Epidermal melanocyte (primary cell): ENCODE data around the gene KCNA2.

Experiments
- DNase-seq: peaks from one replicate; pipeline ENCODE4 v3.0.0; 2011; ENCODE audit warnings: low spot score; ENCODE audit not compliant: insufficient read length

The KCNA2 gene

DNA sequence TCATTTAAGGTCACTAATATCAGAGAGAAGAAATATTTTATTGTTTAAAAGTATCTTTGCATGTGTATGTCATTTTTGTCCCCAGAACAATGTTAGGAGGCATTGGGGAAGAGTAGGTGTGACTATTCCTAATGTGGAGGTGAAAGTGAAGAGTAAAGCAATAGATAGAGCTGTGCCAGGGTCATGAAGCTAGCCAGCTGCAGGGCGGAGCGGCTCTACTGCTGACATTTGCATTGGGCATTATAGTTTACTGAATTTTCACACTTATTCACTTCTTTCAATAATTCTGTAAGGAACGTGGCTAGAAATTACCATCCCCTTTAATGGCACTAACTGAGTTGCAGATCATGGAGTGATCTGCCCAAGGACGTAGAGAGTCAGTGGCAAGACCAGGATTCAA is 35.3 kb downstream of the KCNA2 start:
- no peak for DNase-seq

- no peak for DNase-seq
Observed at GRCh38 chr1:110570307-110570706, 35.9 kb downstream of the KCNA2 start.

DNA sequence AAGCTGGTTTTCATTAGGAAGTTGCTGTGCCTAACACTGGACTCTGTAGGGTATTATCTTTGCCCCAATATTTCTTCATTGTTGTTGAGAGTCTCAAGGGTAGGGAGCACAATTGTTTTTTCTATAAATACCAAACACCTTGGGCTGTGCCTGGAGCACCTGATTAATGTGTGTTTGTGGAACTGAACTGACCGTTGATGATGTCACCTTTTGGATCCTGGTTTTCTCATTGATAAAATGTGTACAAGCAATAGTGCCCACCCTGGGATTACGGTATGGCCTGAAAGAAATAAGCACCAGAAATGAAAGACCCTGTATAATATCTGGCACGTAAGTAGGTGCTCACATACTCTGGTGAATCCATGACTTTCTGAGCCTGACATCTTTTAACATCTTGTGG is 39.3 kb downstream of the KCNA2 start:
- no peak for DNase-seq

DNA sequence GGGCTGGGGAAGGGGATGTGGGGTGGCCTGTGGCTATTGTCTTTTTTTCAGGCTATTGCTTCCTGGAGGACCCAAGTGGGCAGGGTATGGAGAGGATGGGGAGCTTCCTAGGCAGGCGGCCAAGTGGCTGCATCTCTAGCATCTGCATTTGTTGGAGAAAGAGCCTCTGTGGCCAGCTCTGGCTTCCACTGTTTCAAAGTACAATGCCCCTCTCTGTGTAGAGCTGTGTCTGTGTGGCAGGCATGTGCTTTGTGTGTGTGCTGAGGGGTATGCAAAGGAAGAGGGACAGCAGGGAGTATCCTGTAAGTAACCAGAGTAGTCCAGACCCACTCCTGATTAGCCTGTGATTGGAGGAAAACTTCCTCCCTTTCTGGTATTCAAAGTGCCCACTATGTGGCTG is 40.6 kb downstream of the KCNA2 start:
- no peak for DNase-seq

DNA sequence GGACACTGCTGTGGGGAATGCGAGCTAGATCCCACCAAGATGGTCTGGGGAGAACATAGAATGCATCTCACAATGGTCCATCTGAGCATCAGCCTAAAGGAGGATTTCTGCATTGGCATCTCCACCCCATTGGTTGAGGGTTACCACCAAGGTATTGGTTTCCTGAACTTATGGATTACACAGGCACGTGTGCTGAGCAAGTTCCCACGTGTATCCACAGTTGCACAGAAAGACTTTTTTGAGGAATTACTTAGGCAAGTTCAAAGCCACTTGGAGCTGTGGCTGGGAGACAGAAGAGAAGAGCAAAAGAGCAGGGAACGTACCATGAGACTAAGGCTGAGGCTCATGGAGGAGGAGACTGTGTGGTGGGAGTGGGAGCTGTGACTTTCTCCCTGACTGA is 43.1 kb downstream of the KCNA2 start:
- DNase-seq, result no peak

GRCh38 chr1:110561596-110561995 is 44.6 kb downstream of the KCNA2 start:
- no peak for DNase-seq

DNA sequence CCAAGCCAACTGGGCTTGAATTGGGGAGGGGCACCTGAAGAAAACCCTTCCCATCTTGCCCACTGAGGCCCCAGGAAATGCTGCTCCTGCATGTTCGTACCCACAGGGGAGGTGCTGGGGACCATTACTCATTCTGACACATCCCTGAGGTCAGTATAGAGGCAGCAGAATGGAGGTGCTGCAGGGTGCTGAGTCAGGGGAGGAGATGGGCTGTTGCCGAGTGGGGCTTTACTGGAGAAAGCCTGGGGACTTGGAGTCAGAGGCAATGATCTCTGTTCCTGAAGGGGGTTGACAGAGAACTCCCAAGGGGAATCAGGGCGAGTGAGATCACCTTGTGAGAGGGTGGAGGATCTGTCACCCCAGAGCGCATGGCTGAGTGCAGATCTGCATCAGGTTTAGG is 47.0 kb downstream of the KCNA2 start:
- no peak for DNase-seq

- DNase-seq, result no peak
Observed at GRCh38 chr1:110557481-110557880, 48.7 kb downstream of the KCNA2 start.

DNA sequence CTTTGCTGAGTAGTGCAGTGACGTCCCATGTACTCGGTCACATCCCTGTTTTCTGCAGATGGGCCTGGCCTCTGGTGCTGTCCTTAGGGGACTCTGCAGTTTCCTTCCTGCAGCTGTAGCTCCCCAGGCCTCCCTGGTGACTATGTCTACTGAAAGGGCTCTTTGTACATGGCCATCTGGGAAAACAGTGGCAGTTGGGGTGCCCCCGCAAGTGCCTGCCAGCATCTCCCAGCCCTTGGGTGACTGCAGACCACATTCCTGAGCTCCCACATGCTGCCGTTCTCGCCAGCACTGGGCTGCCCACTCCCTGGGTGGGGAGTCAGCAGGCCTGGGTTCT is 49.7 kb downstream of the KCNA2 start:
- DNase-seq, result peak; percentile 51

DNA sequence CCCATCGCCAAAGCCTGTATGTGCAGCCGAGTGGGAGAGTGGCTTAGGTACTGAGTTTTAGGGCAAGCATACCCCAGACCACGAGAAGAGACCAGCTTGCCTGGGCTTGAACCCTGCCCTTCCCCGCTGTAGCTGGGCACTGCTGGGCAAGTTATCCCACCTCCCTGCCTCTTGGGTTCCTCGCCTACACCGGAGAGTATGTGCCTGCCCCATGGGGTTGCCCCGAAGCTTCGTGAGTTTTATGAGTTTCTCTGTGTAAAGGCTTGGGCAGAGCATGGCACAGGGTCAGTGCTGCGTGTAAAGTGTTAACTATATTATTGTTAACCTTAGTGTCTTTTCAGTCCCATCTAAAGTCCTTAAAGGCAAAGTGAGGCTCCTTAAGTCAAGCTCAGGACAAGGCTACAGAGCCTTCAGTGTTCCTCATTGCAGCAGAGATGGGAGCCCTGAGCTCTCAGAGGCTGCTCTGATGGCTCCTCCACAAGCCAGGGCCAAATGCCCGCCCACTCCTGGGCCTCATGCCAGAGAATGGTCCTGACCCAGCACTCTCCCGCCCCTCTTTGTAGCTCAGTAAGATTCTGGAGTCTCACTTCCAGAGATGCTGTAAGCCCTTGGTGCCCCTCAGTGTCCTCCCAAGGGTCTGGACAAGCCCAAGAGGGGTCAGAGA is 50.2 kb downstream of the KCNA2 start:
- DNase-seq, result peak; percentile 68

- no peak for DNase-seq
Observed at GRCh38 chr1:110554871-110555801, 51.0 kb downstream of the KCNA2 start.

GRCh38 chr1:110551278-110551809 is 54.8 kb downstream of the KCNA2 start:
- DNase-seq, result no peak

DNA sequence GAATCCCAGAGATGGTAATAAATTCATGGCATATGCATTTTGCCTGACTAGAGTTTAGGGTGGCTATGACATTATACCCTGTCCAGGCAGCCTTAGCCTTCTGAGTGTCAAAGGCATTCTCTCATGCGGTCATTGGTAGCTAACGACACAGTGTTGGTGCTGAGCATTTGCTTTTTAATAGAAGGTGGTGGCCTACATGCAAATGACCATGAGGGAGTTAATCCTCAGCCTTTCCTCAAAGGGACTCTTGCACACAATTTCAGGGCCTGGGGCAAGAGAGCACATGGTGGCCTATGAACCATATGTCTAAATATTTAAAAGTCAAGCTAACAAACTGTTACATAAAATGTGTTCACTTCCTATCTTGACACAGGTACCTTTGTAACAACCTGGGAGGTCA is 56.3 kb downstream of the KCNA2 start:
- no peak for DNase-seq

- DNase-seq, result no peak
Observed at GRCh38 chr1:110548381-110548780, 57.8 kb downstream of the KCNA2 start.

DNA sequence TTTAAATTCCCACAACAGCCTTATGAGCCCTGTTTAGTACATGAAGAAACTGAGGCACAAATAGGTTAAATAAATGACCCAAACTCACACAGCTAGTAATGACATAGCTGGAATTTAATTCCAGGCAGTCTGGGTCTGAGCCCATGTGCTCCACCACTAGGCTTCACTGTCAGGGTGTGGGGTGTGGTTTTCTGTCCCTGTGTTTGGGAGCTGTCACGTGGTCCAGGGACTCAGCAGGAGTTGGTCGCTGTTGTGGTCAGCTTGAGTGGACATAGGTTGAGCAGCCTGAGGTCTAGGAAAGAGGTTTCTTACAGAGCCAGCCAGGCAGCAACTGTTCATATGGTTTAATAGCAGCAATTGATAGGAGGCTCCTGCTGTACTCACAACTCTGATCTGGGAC is 59.1 kb downstream of the KCNA2 start:
- DNase-seq, result no peak

DNA sequence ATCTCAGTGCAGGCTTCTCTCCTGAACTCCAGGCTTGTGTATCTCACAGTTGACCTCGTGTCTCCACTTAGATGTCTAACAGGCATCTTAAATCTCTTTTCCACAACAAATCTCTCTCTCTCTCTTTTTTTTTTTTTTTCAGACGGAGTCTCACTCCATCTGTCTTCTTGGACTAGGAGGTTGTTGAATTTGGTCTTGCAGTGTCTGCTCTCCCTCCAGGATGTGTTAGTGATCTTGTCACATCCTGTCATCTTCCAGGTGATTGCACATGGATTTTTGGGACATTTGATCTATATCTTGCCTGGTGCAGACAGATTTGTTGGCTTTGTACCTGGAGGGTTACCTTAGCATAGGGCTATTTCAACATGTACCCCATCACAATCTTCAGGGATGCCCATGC is 60.7 kb downstream of the KCNA2 start:
- no peak for DNase-seq

- DNase-seq, result no peak
Observed at GRCh38 chr1:110544753-110545152, 61.4 kb downstream of the KCNA2 start.
